GM23338 (cell line): ENCODE results near the gene FEZF2. TPM values are rescaled to one million over a fixed set of nuclear protein-coding genes. Genes with fewer than 3 reads are reported as not detected.

ENCODE experiments used
- ATAC-seq: fragments of 200-7000 bp; cut with Tn5 transposase; 3 replicates; pipeline ENCODE4 v1.9.1; 2020
- DNase-seq: peaks from one replicate; pipeline ENCODE4 v3.0.0-alpha.2; 2015; ENCODE audit warnings: low spot score
- H2AFZ ChIP-seq: fragments of 200-600 bp; sonication (generic); 2 replicates; pipeline ENCODE4 v1.8.0; 2016; ENCODE audit warnings: antibody characterized with exemption, mild to moderate bottlenecking, moderate library complexity
- H3F3A ChIP-seq: fragments of 200-600 bp; sonication (generic); replicated peaks from 2 replicates; pipeline ENCODE4 v1.8.0; 2017; ENCODE audit warnings: antibody characterized with exemption, mixed run types, low read depth
- H3K27ac ChIP-seq: fragments of 200-600 bp; sonication (generic); 2 replicates; pipeline ENCODE4 v1.6.1; 2016; ENCODE audit warnings: low read depth
- H3K27me3 ChIP-seq: fragments of 200-600 bp; sonication (generic); 2 replicates; pipeline ENCODE4 v1.8.0; 2016; ENCODE audit warnings: mild to moderate bottlenecking, mixed run types, moderate library complexity; ENCODE audit not compliant: insufficient read depth
- H3K36me3 ChIP-seq: fragments of 200-600 bp; sonication (generic); 2 replicates; pipeline ENCODE4 v1.8.0; 2016; ENCODE audit warnings: mild to moderate bottlenecking; ENCODE audit not compliant: insufficient read depth
- H3K4me1 ChIP-seq: fragments of 200-600 bp; sonication (generic); 2 replicates; pipeline ENCODE4 v1.8.0; 2016; ENCODE audit warnings: mild to moderate bottlenecking, moderate library complexity; ENCODE audit not compliant: insufficient read depth
- H3K4me2 ChIP-seq: fragments of 200-600 bp; sonication (generic); 2 replicates; pipeline ENCODE4 v1.7.1; 2017; ENCODE audit warnings: mixed run types
- H3K4me3 ChIP-seq: fragments of 200-600 bp; sonication (generic); 2 replicates; pipeline ENCODE4 v1.6.1; 2016; ENCODE audit warnings: mixed run types
- H3K79me2 ChIP-seq: fragments of 200-600 bp; sonication (generic); replicated peaks from 2 replicates; pipeline ENCODE4 v1.8.0; 2017; ENCODE audit warnings: mild to moderate bottlenecking; ENCODE audit not compliant: insufficient read depth
- H3K9me2 ChIP-seq: fragments of 200-600 bp; sonication (generic); 2 replicates; pipeline ENCODE4 v1.8.0; 2017; ENCODE audit not compliant: insufficient read depth
- H4K20me1 ChIP-seq: fragments of 200-600 bp; sonication (generic); replicated peaks from 2 replicates; pipeline ENCODE4 v1.8.0; 2017; ENCODE audit warnings: mild to moderate bottlenecking; ENCODE audit not compliant: insufficient read depth
- H3K27ac Mint-ChIP-seq: 2 replicates; pipeline ENCODE4 v1.8.0; 2020; ENCODE audit warnings: inconsistent platforms, mild to moderate bottlenecking, moderate library complexity, mixed read lengths
- H3K27me3 Mint-ChIP-seq: 3 replicates; pipeline ENCODE4 v1.8.0; 2022; ENCODE audit warnings: low read depth, mild to moderate bottlenecking, moderate library complexity, mixed read lengths, inconsistent platforms; ENCODE audit not compliant: insufficient read depth, poor library complexity
- H3K36me3 Mint-ChIP-seq: 3 replicates; pipeline ENCODE4 v1.8.0; 2021; ENCODE audit warnings: low read depth, mild to moderate bottlenecking, inconsistent platforms, moderate library complexity, mixed read lengths
- H3K4me1 Mint-ChIP-seq: 3 replicates; pipeline ENCODE4 v1.8.0; 2020; ENCODE audit warnings: mild to moderate bottlenecking, inconsistent platforms, mixed read lengths
- H3K4me3 Mint-ChIP-seq: 3 replicates; pipeline ENCODE4 v1.8.0; 2021; ENCODE audit warnings: moderate library complexity, mild to moderate bottlenecking, inconsistent platforms, mixed read lengths
- H3K9me3 Mint-ChIP-seq: 3 replicates; pipeline ENCODE4 v1.8.0; 2020; ENCODE audit warnings: moderate library complexity, mild to moderate bottlenecking, inconsistent platforms, mixed read lengths
- CREB1 ChIP-seq: fragments of 250-450 bp; sonication (Bioruptor Pico); IDR thresholded peaks from 2 replicates; pipeline ENCODE4 v1.5.0; 2020; ENCODE audit warnings: low read depth, mild to moderate bottlenecking, moderate library complexity
- CTCF ChIP-seq, 2 experiments: fragments of 200-600 bp in 1 of 2; sonication (generic) in 1 of 2; conservative IDR thresholded peaks; 2 replicates each; pipeline versions ENCODE4 v1.5.1 to v1.6.1; 2016 to 2017; ENCODE audit warnings: antibody characterized with exemption in 2 of 2, low read depth in 2 of 2, mild to moderate bottlenecking in 2 of 2, moderate library complexity in 1 of 2
- ETS1 ChIP-seq: IDR thresholded peaks from 2 replicates; pipeline ENCODE4 v1.6.1; 2016; ENCODE audit warnings: antibody characterized with exemption
- EZH2 ChIP-seq: fragments of 200-600 bp; sonication (generic); IDR thresholded peaks from one replicate; pipeline ENCODE4 v1.8.0; 2017; ENCODE audit warnings: antibody characterized with exemption, mild to moderate bottlenecking, low read depth; ENCODE audit not compliant: unreplicated experiment
- EZH2phosphoT487 ChIP-seq: fragments of 200-600 bp; sonication (generic); IDR thresholded peaks from one replicate; pipeline ENCODE4 v1.8.1; 2018; ENCODE audit warnings: antibody characterized with exemption; ENCODE audit not compliant: unreplicated experiment
- JUNB ChIP-seq: IDR thresholded peaks from one replicate; pipeline ENCODE4 v1.6.1; 2016; ENCODE audit warnings: antibody characterized with exemption; ENCODE audit not compliant: unreplicated experiment
- NANOG ChIP-seq: IDR thresholded peaks from 2 replicates; pipeline ENCODE4 v1.6.1; 2016; ENCODE audit warnings: antibody characterized with exemption, borderline replicate concordance
- POLR2AphosphoS5 ChIP-seq: IDR thresholded peaks from 2 replicates; pipeline ENCODE4 v1.6.1; 2016; ENCODE audit warnings: antibody characterized with exemption, low read depth
- REST ChIP-seq: IDR thresholded peaks from one replicate; pipeline ENCODE4 v1.6.1; 2018; ENCODE audit warnings: antibody characterized with exemption; ENCODE audit not compliant: unreplicated experiment
- STAT1 ChIP-seq: IDR thresholded peaks from one replicate; pipeline ENCODE4 v1.6.1; 2016; ENCODE audit warnings: antibody characterized with exemption; ENCODE audit not compliant: unreplicated experiment
- ZNF114 ChIP-seq: fragments of 250-450 bp; sonication (Bioruptor Pico); IDR thresholded peaks from 2 replicates; pipeline ENCODE4 v1.5.0; 2020; ENCODE audit warnings: mild to moderate bottlenecking, moderate library complexity
- ZNF331 ChIP-seq: fragments of 250-450 bp; sonication (Bioruptor Pico); IDR thresholded peaks from 2 replicates; pipeline ENCODE4 v1.5.0; 2020; ENCODE audit warnings: low read depth, mild to moderate bottlenecking, moderate library complexity
- ZNF462 ChIP-seq: fragments of 250-450 bp; sonication (Bioruptor Pico); IDR thresholded peaks from 2 replicates; pipeline ENCODE4 v1.5.0; 2020; ENCODE audit warnings: mild to moderate bottlenecking, moderate library complexity
- polyA plus RNA-seq: library from polyadenylated mRNA; unstranded; fragments of >200 nt; fragmentation: Nextera tagmentation; extraction: Ambion mirVana; gene quantifications from 2 replicates; pipeline ENCODE4 v1.2.1, GENCODE V29; 2016
- total RNA-seq: library from RNA; depleted of rRNA; stranded (reverse); fragments of >200 nt; shearing (Covaris generic); gene quantifications from 2 replicates; pipeline ENCODE4 v1.2.3, GENCODE V29; 2014

Gene FEZF2
- total and polyA plus RNA-seq, 2 experiments from 2014 or later, result not detected

GRCh38 chr3:62387251-62387650 lies 13.9 kb upstream of the FEZF2 start:
- H3K4me3 ChIP-seq, result no peak overlapping the region
- H3K27ac ChIP-seq, result no peak overlapping the region
- no peaks in the 10 kb centered on the region; the same call in 2 of the 3 replicates for H3K4me1 Mint-ChIP-seq
- no peak overlapping the region for H3K4me2 ChIP-seq
- no peaks in the 10 kb centered on the region for H4K20me1 ChIP-seq
- H3K27me3 Mint-ChIP-seq, result peaks cover 14% of the 10 kb centered on the region
- H3K36me3 ChIP-seq, result no peaks in the 10 kb centered on the region
- no peak for ATAC-seq
- no peaks in the 10 kb centered on the region for H3K36me3 Mint-ChIP-seq
- H3K27me3 ChIP-seq, result peaks cover 14% of the 10 kb centered on the region
- no peaks in the 10 kb centered on the region for H3K79me2 ChIP-seq
- no peaks in the 10 kb centered on the region for H3K9me2 ChIP-seq
- no peak overlapping the region for H3K27ac Mint-ChIP-seq
- H3K4me1 ChIP-seq, result no peaks in the 10 kb centered on the region
- H3K9me3 Mint-ChIP-seq, result no peaks in the 10 kb centered on the region; the same call in 2 of the 3 replicates
- no peaks in the 10 kb centered on the region for H3F3A ChIP-seq
- DNase-seq, result no peak
- TF ChIP-seq ETS1 (no peak), ZNF331 (CRISPR knock-in tag) (no peak), EZH2 (no peak), REST (no peak), JUNB (no peak), EZH2phosphoT487 (no peak), POLR2AphosphoS5 (no peak), ZNF114 (CRISPR knock-in tag) (no peak), CREB1 (CRISPR knock-in tag) (no peak), ZNF462 (CRISPR knock-in tag) (no peak), CTCF (conservative IDR thresholded peaks at IDR 0.05; ENCODE audit: low read depth in 2 of 2) (no peak), STAT1 (no peak), NANOG (no peak)
- H3K4me3 Mint-ChIP-seq, result no peak overlapping the region
- H2AFZ ChIP-seq, result no peak overlapping the region
